Uterus (tissue), 4 donors: ENCODE results near the gene VIPR2. TPM values are rescaled to one million over a fixed set of nuclear protein-coding genes. Genes with fewer than 3 reads are reported as not detected.

ENCODE experiments used
- DNase-seq, 2 donors: peaks; one replicate each; pipeline ENCODE4 v3.0.0-alpha.2; 2019 to 2020
- H3K27ac ChIP-seq, 2 donors: fragments of 200-600 bp; sonication (generic); 1 replicate in 1 of 2; 2 replicates in 1 of 2; pipeline ENCODE4 v1.5.1; 2016 to 2018
- H3K27me3 ChIP-seq, 2 donors: fragments of 200-600 bp; sonication (generic); one replicate each; pipeline ENCODE4 v1.5.1; 2018 to 2019; ENCODE audit warnings: control low read depth in 1 of 2
- H3K36me3 ChIP-seq, 2 donors: fragments of 200-600 bp; sonication (generic); one replicate each; pipeline ENCODE4 v1.5.1; 2019; ENCODE audit warnings: control low read depth in 1 of 2
- H3K4me1 ChIP-seq, 2 donors: fragments of 200-600 bp; sonication (generic); one replicate each; pipeline ENCODE4 v1.5.1; 2018 to 2019; ENCODE audit warnings: control low read depth in 1 of 2
- H3K4me3 ChIP-seq, 2 donors: fragments of 200-600 bp; sonication (generic); 1 replicate in 1 of 2; 2 replicates in 1 of 2; pipeline ENCODE4 v1.5.1; 2018 to 2019; ENCODE audit warnings: mild to moderate bottlenecking in 1 of 2
- H3K9me3 ChIP-seq, 2 donors: fragments of 200-600 bp; sonication (generic); one replicate each; pipeline ENCODE4 v1.5.1; 2019; ENCODE audit warnings: control low read depth in 1 of 2
- CTCF ChIP-seq, 4 experiments: fragments of 200-600 bp in 2 of 4; fragments of 450-650 bp in 2 of 4; sonication (generic) in 2 of 4; IDR thresholded peaks; one replicate each; pipeline ENCODE4 v1.5.1; 2016 to 2019; ENCODE audit warnings: antibody characterized with exemption in 4 of 4, mild to moderate bottlenecking in 2 of 4, moderate library complexity in 1 of 4
- POLR2A ChIP-seq, 2 donors: fragments of 450-650 bp; IDR thresholded peaks; one replicate each; pipeline ENCODE4 v1.6.1; 2016; ENCODE audit warnings: antibody characterized with exemption in 2 of 2, mild to moderate bottlenecking in 1 of 2, moderate library complexity in 1 of 2
- intact Hi-C: fragments of 100-400 bp; cut with DNase I; formaldehyde crosslinking; loops from one replicate; pipeline ENCODE4 v1.15.1; 2023; ENCODE audit warnings: low total_unique reads
- total RNA-seq, 4 donors: library from RNA; depleted of rRNA in 3 of 4; stranded (reverse); fragments of >200 nt in 3 of 4; gene quantifications; one replicate each; pipeline versions ENCODE4 v1.1.0 to v1.2.4, GENCODE V29; 2014 to 2023
- donor health status: DM: yes; HTN: yes; CAD: no.

Gene VIPR2
- total RNA-seq, 4 donors from 2014 or later, result 3.1 to 9.8 (median 4.5) TPM

DNA sequence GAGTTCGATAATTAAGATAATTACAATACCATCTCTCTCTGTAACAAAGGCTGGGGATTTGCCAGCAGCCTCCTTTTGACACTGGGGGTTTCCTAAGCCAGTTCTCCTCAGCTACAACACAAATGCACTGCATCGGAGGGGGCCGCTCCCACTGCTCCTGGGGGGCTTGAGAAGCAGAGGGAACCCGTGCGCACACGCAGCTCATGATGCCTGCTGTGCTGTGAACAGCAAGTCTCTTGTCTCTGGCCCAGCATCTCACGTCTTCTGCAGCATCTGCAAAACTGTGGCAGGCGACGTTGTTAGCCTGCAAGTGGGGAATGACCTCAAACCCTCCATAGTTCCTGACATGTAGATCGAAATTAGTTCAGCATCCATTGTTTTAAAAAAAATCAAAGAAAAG, 5.5 kb downstream of the VIPR2 start:
- no peak overlapping the region for H3K4me3 ChIP-seq

GRCh38 chr7:159138508-159138907, 6.2 kb downstream of the VIPR2 start:
- no peaks in the 10 kb centered on the region for H3K9me3 ChIP-seq
- no peak for DNase-seq
- H3K27ac ChIP-seq, result no peak overlapping the region
- no peak overlapping the region for H3K4me3 ChIP-seq
- H3K4me1 ChIP-seq, result peaks cover 0 to 2% of the 10 kb centered on the region in 2 donors
- H3K27me3 ChIP-seq, result no peaks in the 10 kb centered on the region
- TF ChIP-seq CTCF (IDR thresholded peaks at IDR 0.05) (no peak), POLR2A (IDR thresholded peaks at IDR 0.05) (no peak)
- H3K36me3 ChIP-seq, result no peaks in the 10 kb centered on the region
- intact Hi-C loops, result no loop called here

More for the DNA sequence above, 5.5 kb downstream of the VIPR2 start:
- intact Hi-C loops, result no loop called here
- Histone ChIP-seq H3K27ac (no peak overlapping the region), H3K36me3 (no peaks in the 10 kb centered on the region), H3K27me3 (no peaks in the 10 kb centered on the region), H3K9me3 (no peaks in the 10 kb centered on the region), H3K4me1 (peaks cover 0 to 7% of the 10 kb centered on the region in 2 donors)
- no peak for TF ChIP-seq POLR2A (IDR thresholded peaks at IDR 0.05)
- TF ChIP-seq CTCF (IDR thresholded peaks at IDR 0.05), result no peak
- DNase-seq, result peak in 1 of 2 donors; percentile 8

DNA sequence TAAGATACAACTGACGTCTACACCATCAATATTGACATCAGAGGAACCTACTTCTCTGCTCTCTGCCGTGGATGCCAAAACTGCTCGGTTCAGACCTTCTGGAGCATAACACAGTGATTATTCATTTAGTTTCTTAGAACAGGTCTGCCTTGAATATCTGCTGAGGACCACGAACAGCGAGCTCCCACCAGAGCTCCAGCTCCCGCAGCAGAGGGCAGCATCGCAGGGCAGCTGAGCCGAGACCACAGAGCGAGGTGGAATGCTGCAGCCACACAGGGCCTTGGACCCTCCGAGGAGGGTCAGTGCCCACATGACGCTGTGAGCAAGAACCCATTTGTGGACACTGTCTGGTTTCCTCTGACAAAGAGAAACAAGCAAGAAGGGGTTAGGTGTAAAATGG, 6.8 kb downstream of the VIPR2 start:
- no peaks in the 10 kb centered on the region for H3K4me1 ChIP-seq
- no peaks in the 10 kb centered on the region for H3K27me3 ChIP-seq
- peak in 1 of 2 donors; percentile 8 for DNase-seq
- no peaks in the 10 kb centered on the region for H3K36me3 ChIP-seq
- H3K27ac ChIP-seq, result no peak overlapping the region
- TF ChIP-seq POLR2A (IDR thresholded peaks at IDR 0.05) (no peak), CTCF (IDR thresholded peaks at IDR 0.05) (no peak)
- H3K9me3 ChIP-seq, result no peaks in the 10 kb centered on the region
- H3K4me3 ChIP-seq, result no peak overlapping the region
- intact Hi-C loops, result no loop called here

DNA sequence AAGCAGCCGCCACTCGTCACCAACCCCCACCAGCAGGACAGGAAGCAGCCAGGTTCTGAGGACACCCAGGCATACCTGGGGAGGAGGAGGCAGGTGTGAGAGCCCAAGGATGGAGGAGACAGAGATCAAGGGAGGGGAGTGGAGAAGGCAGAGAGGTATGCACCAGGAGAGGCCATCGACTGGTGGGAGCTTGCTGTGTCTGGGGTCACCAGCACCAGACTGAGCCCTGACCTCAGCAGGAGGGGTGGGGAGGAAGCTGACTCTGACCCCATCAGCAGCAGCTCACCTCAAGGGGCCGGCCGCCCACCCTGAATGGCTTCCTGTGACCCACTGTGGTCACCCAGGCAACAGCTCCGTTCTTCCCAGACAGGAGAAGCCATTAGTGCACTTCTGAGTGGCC, 7.8 kb downstream of the VIPR2 start:
- no peaks in the 10 kb centered on the region for H3K4me1 ChIP-seq
- TF ChIP-seq CTCF (IDR thresholded peaks at IDR 0.05) (no peak), POLR2A (IDR thresholded peaks at IDR 0.05) (no peak)
- H3K9me3 ChIP-seq, result no peaks in the 10 kb centered on the region
- no peaks in the 10 kb centered on the region for H3K36me3 ChIP-seq
- intact Hi-C loops, result no loop called here
- DNase-seq, result peak in 1 of 2 donors; percentile 6
- H3K27ac ChIP-seq, result no peak overlapping the region
- H3K27me3 ChIP-seq, result no peaks in the 10 kb centered on the region
- H3K4me3 ChIP-seq, result no peak overlapping the region

DNA sequence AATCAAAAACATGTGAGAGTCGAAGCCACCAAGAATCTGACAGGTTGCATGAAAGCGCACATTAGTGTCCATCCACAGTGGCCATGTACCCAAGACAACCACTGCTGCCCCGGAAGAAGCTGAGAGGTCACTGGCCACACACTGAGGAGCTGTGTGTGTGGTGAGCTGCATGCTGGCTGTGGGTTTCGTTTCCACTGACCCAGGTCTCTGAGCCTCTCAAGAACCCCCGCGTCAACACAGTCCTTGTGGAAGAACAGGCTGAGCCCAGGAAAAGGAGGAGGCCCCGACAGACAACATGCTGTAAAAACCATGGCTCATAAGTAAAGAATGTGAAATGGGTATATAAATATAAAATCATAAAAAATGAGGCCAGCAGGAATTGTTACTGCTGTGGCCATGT, 8.2 kb downstream of the VIPR2 start:
- H3K27ac ChIP-seq, result no peak overlapping the region
- H3K4me3 ChIP-seq, result no peak overlapping the region
- no peaks in the 10 kb centered on the region for H3K36me3 ChIP-seq
- H3K9me3 ChIP-seq, result no peaks in the 10 kb centered on the region
- no peaks in the 10 kb centered on the region for H3K27me3 ChIP-seq
- intact Hi-C loops, result no loop called here
- no peaks in the 10 kb centered on the region for H3K4me1 ChIP-seq
- DNase-seq, result peak in 1 of 2 donors; percentile 3
- no peak for TF ChIP-seq POLR2A (IDR thresholded peaks at IDR 0.05)
- no peak for TF ChIP-seq CTCF (IDR thresholded peaks at IDR 0.05)
